ENCODE measurements around the gene CYB5B.

The CYB5B gene

DNA sequence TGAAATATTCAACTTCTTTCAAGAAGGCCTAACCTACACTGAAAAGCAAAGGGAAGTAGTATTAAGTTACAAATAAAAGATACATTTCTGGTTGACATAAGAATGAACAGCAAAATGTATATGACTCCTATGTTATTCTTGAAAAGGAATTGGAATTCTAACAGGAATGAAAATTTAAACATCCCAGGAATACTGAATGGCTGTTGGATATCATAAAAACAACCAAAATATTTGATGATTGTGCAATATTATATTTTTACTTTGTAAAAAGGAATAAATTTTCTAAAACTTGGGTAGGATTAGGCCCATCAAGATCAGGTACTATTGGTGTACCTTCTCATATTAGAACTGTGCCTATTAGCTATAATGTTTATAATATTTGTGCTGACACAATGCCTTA is 50.0 kb downstream of the CYB5B start:
- TF ChIP-seq POLR2A (IDR thresholded peaks at IDR 0.05; ENCODE audit: low read length) (no peak), GATA1 (IDR thresholded peaks at IDR 0.05; ENCODE audit: low read depth, low read length) (no peak)
- no peak for DNase-seq

DNA sequence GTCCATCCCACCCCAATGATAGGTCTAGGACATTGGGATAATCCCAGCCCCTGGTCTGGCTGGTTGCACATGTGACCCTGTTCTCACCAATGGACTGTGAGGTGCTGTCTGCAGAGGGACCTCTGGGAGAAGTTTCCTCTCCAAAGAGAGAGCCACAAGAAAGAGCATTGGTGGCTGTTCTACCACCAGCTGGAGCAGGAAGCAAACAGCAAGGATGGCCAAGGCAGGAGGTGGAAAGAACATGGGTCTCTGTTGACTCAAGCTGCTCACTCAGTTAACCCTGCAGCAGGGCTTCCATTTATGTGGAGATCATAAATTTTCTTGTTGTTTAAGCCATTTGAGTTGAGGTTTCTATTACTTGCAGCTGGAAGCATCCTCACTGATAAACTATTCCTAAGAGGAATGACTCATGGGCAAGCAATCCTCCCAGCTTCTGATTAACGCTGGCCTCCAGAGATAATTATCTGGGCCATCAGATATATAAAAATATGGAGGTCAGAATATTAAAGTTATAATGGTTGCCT is 52.6 kb downstream of the CYB5B start:
- no peak for DNase-seq
- TF ChIP-seq POLR2A (IDR thresholded peaks at IDR 0.05; ENCODE audit: low read length) (no peak), GATA1 (IDR thresholded peaks at IDR 0.05; ENCODE audit: low read depth, low read length) (no peak)

DNA sequence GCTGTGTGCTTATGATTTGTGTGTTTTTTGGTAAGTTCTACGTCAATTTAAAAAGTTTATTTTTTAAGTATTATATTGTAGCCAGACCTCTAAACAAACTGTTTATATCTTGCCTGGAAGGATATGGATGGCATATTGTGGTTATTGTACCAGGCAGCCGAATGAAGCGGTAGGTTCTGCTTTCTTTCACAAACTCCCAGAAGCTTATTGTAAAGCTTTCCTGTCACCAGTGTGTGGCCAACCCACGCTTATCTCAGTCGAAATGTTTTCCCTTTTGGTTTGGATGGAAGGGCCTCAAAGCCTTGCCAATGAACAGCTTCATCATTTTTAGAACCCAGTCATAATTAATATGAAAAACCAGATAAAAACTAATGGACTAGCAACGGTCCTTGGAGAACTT is 53.1 kb downstream of the CYB5B start:
- DNase-seq = no peak
- TF ChIP-seq POLR2A (IDR thresholded peaks at IDR 0.05; ENCODE audit: low read length) (no peak), GATA1 (IDR thresholded peaks at IDR 0.05; ENCODE audit: low read depth, low read length) (no peak)

DNA sequence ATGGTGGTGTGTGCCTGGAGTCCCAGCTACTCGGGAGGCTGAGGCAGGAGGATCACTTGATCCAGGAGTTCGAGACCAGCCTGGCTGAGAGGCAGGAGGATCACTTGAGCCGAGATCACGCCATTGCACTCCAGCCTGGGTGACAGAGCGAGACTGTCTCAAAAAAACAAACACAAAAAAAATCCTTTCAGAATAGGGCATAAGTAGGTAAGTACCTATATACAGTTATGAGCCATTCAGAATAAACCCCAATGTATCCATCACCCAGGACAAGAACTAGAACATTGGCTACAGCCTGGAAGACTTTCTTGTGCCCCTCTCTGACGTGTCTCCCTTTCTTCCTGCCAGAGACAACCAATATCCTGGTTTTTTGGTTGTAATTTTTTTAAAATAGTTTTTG is 54.3 kb downstream of the CYB5B start:
- TF ChIP-seq GATA1 (IDR thresholded peaks at IDR 0.05; ENCODE audit: low read depth, low read length) = no peak
- TF ChIP-seq POLR2A (IDR thresholded peaks at IDR 0.05; ENCODE audit: low read length) = no peak
- no peak for DNase-seq

DNA sequence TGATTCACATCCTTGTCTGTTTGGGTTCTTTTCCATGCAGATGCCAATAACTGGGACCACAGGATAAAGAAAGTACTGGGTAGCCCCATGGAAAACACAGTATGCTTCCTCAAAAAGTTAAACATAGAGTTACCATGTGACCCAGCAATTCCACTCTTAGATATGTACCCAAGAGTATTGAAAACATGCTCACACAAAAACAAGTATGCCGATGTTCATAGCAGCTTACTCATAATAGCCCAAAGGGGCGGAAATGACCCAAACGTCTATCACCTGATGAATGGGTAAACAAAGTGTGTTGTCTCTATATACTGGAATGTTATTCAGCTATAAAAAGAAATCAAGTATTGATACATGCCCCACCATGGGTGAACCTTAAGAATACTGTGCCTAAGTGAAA is 55.4 kb downstream of the CYB5B start:
- DNase-seq = no peak

DNA sequence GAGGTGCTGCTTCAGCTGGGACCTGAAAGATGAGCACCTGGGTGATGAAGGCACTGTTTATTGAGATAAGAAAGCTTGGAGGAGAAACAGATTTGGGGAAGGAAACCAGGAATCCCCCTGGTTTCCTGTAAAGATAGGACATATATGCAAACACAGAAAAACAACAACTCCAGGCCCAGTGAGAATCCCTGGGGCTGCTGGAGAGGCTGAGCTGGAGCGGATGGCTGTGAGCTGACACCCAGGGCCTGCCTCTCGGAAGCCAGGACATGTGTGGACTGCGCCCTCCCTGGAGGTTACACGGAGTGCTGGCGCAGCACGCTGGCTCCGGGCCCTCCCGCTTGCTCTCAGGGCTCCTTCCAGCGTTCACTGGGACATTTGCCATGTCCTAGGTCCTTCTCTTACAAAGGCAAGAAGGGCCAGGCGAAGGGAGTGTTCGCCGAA is 57.5 kb downstream of the CYB5B start:
- no peak for DNase-seq
- TF ChIP-seq POLR2A (IDR thresholded peaks at IDR 0.05; ENCODE audit: low read length) (no peak), GATA1 (IDR thresholded peaks at IDR 0.05; ENCODE audit: low read depth, low read length) (no peak)

More for the DNA sequence above, 55.4 kb downstream of the CYB5B start:
- TF ChIP-seq POLR2A (IDR thresholded peaks at IDR 0.05; ENCODE audit: low read length) = no peak
- no peak for TF ChIP-seq GATA1 (IDR thresholded peaks at IDR 0.05; ENCODE audit: low read depth, low read length)

DNA sequence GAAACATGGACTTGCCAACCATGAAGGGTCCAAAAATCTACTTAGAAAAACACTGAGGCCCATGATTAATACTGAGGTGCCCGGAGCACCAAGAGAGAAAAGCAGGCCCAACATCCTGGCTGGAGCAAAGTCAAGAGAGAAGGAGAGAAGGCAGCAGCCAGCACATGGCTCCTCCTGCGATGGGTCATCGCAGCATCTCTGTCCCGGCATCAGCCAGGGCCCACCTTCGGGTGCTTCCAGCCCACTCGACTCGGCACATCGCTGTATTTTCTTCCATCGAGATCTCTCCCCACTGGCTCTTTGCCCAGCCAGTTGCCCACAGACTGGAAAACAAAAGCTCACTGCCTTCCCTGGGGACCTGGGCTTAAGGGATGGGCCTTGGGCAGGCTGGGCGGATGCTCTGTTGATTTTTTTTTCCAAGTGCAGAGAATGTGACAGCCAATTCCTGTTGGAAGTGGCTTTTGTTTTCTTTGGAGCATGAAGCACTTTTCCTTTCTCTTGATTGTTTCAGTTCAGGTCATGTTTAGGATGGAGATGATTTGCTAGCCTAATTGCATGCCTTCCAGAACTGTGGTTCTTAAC is 58.1 kb downstream of the CYB5B start:
- TF ChIP-seq POLR2A (IDR thresholded peaks at IDR 0.05; ENCODE audit: low read length) (no peak), GATA1 (IDR thresholded peaks at IDR 0.05; ENCODE audit: low read depth, low read length) (no peak)
- DNase-seq = no peak

DNA sequence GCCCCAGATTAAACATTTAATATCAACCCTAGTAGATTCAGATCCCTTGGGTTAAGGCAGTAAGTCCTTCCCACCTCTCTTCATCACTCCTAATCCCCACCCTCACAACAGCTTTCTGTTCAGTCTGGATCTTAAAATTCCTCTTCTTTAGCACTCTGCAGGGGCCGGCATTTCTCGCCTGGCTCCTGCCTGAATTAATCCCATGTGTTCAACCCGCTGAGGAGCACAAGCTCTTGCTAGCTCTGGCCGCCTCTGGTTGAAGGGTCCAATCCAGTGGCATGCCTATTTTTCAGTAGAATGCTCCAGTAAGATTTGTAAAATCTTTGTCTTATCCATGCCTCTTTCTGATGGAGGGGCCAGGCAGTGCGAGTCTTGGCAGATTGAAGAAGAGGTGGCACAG is 59.2 kb downstream of the CYB5B start:
- TF ChIP-seq GATA1 (IDR thresholded peaks at IDR 0.05; ENCODE audit: low read depth, low read length) = no peak
- TF ChIP-seq POLR2A (IDR thresholded peaks at IDR 0.05; ENCODE audit: low read length) = no peak
- DNase-seq = no peak

DNA sequence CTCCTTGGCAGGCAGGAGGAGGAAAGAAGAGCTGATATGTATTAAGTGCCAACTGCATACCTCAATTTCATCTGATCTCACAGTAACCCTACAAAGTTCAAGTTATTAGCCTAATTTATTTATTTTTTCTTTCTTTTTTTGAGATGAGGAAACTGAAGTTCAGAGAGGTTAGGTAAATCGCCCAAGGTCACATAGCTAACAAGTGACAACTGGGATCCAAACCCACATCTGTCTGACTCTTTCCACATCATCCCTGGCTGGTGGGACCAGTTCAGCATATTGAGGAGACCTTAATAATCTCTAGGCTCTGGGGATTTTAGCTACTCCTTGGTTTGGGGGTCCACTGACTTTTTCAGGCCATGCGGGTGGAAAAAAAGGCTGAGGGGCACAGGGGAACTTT is 60.9 kb downstream of the CYB5B start:
- TF ChIP-seq POLR2A (IDR thresholded peaks at IDR 0.05; ENCODE audit: low read length) (no peak), GATA1 (IDR thresholded peaks at IDR 0.05; ENCODE audit: low read depth, low read length) (no peak)
- no peak for DNase-seq

DNA sequence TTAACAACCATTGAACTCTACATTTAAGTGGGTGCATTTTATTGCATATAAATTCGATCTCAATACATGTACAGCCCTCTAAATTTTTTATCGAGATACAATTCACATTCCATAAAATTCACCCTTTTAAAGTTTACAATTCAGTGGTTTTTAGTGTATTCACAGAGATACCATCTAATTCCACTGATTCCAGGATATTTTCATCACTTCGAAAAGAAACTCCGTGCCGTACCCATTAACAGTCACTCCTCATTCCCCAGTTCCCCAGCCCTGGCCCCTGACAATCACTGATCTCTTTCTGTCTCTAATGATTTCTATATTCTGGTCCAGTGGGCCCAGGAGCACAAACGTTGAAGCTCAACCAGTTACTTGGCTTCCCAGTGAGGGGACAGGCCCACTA is 61.4 kb downstream of the CYB5B start:
- no peak for DNase-seq
- no peak for TF ChIP-seq POLR2A (IDR thresholded peaks at IDR 0.05; ENCODE audit: low read length)
- TF ChIP-seq GATA1 (IDR thresholded peaks at IDR 0.05; ENCODE audit: low read depth, low read length) = no peak

DNA sequence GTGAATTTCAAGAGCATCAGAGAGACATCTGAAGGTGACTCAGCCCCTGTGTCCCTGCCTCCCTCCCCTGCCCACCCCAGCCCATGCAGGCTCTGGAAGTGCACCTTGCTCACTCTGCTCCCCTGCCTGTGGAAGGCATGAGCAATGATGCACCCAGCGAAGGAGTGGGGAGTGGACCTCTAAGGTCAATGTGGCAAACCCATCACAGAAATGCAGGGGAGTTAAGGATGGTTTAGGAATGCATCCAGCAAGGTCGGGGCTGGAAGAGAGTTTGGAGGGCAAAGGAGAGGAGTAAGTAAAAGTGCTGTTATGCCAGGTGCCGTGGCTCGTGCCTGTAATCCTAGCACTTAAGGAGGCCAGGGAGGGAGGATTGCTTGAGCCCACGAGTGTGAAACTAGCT is 61.9 kb downstream of the CYB5B start:
- no peak for DNase-seq

DNA sequence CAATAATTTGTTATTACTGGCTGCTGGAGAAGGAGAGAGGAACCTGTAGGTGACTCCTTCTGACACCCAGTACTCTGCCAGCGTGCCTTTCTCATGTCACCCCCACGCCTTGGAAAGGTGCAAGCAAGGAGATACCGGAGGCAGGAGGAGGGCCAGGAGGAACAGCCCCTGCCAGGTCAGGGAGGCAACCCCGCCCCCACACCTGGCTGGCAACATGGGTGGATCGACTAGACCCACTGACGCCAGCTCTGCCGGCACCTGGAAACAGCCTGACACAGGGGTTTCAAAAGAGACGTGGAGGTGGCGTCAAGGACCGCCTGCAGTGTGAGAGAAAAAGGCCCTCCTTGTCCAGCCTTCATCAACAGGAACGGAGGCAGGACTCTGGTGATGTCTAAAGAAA is 62.3 kb downstream of the CYB5B start:
- TF ChIP-seq GATA1 (IDR thresholded peaks at IDR 0.05; ENCODE audit: low read depth, low read length) (no peak), POLR2A (IDR thresholded peaks at IDR 0.05; ENCODE audit: low read length) (no peak)
- no peak for DNase-seq

More for the DNA sequence above, 61.9 kb downstream of the CYB5B start:
- TF ChIP-seq POLR2A (IDR thresholded peaks at IDR 0.05; ENCODE audit: low read length) (no peak), GATA1 (IDR thresholded peaks at IDR 0.05; ENCODE audit: low read depth, low read length) (no peak)

DNA sequence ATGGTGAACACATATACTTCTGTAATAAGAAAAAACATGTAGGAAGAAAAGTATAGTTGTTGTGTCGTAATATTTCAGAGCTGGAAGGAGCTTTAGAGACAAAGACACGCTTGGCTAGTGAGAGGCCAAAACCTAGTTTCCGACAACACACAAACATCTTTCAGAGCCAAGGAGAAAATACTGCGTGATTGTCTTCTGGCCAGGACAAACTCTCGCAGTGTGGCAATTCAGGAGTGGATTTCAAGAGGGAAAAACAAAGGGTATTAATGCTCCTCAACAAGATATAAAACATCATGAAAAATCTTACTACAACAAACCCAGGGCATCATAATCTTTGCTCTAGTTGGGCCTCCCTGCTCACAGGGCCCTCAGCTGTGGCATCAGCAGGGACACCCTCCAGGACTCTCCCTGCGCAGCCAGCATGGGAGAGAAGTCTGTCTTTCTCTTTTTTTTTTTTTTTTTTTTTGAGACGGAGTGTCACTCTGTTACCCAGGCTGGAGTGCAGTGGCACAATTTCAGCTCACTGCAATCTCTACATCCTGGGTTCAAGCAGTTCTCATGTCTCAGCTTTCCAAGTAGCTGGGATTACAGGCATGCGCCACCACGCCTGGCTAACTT is 66.4 kb downstream of the CYB5B start:
- DNase-seq = no peak
- TF ChIP-seq GATA1 (IDR thresholded peaks at IDR 0.05; ENCODE audit: low read depth, low read length) (no peak), POLR2A (IDR thresholded peaks at IDR 0.05; ENCODE audit: low read length) (no peak)

DNA sequence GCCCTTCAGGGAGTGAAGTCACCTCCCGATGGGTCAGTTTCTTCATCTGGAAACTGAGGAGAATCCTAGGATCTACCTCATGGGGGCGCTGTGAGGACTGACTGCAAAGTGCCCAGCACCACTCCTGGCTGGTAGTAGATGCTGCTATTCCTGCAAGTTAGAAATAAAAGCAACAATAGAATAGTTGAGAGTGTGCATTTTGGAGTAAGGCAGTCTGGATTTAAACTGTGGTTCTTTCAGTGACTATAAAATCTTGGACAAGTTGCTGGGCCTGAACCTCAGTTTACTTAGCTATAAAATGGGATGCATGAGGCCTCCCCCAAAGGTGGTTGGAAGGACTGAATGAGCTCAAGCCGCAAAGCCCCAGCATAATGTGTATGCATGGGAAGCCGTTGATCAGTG is 70.6 kb downstream of the CYB5B start:
- peak; percentile 34 to 52 for DNase-seq
- TF ChIP-seq POLR2A (IDR thresholded peaks at IDR 0.05; ENCODE audit: low read length) (no peak), GATA1 (IDR thresholded peaks at IDR 0.05; ENCODE audit: low read depth, low read length) (no peak)

DNA sequence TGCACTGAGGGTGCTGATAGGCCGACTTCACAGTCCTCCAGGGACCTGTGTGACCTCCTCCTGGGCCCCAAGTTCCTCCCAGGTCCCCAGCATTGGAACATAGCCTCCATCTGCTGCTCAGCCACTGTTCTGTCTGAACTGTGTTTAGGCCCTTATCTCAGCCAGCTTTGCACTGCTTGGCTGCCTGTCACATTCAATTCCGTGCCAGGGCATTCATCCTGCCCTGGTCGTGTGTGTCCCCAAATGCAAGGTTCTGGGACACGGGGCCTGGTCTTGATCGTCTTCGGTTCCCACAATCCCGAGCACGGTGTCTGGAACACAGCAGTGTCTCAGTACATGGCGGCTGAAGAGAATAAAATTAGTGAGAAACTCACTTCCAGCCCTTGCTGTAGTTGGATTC is 71.4 kb downstream of the CYB5B start:
- DNase-seq = no peak
- TF ChIP-seq POLR2A (IDR thresholded peaks at IDR 0.05; ENCODE audit: low read length) (no peak), GATA1 (IDR thresholded peaks at IDR 0.05; ENCODE audit: low read depth, low read length) (no peak)
